Measurements from ENCODE around the gene CLTA. TPM values are rescaled to one million over a fixed set of nuclear protein-coding genes. Genes with fewer than 3 reads are reported as not detected.
"Not testable (repeated sequence)": the region's sequence is repeated elsewhere in the genome, so short reads cannot be mapped to it uniquely, and the experiment has no call there.

Gene CLTA
- total RNA-seq, 1 experiment from 2014 or later: 195 TPM

GRCh38 chr9:36248061-36248460, 57.3 kb downstream of the CLTA start:
- H3K27ac ChIP-seq (ENCODE audit: insufficient read length, low read depth, low read length); H4K20me1 ChIP-seq (ENCODE audit: control insufficient read depth, insufficient read depth, insufficient read length); H3K27me3 Mint-ChIP-seq (ENCODE audit: low read depth); DNase-seq; H3K79me1 ChIP-seq (ENCODE audit: insufficient read depth, low read depth, low read length, poor library complexity, severe bottlenecking); H3K14ac ChIP-seq (ENCODE audit: insufficient read depth, low read length); H2BK20ac ChIP-seq (ENCODE audit: low read depth, low read length, poor library complexity, severe bottlenecking); H3K23ac ChIP-seq (ENCODE audit: insufficient read length, low read depth, low read length); H3K9me3 Mint-ChIP-seq; H3K23me2 ChIP-seq (ENCODE audit: insufficient read length, low read depth, low read length, poor library complexity, severe bottlenecking); H3K27me3 ChIP-seq (ENCODE audit: insufficient read depth, low read length); H3K4me1 ChIP-seq (ENCODE audit: insufficient read depth, low read length); H3K4me2 ChIP-seq (ENCODE audit: insufficient read depth, insufficient read length, low read length); H3K4me1 Mint-ChIP-seq; H2BK120ac ChIP-seq (ENCODE audit: low read depth, low read length, poor library complexity, severe bottlenecking); H3K27ac Mint-ChIP-seq; H3K56ac ChIP-seq (ENCODE audit: insufficient read length, low read depth, low read length); H4K8ac ChIP-seq (replicated peaks; ENCODE audit: insufficient read length, low read depth, low read length); H3T11ph ChIP-seq (ENCODE audit: low read length); H3K9ac ChIP-seq (ENCODE audit: extremely low read depth, insufficient read length, low read length); H2BK12ac ChIP-seq (ENCODE audit: insufficient read length, low read depth, low read length); H3K9me3 ChIP-seq (ENCODE audit: control insufficient read depth, low read depth, low read length); H2AK5ac ChIP-seq (ENCODE audit: insufficient read length, low read length); H2AFZ ChIP-seq (ENCODE audit: low read length); H4K91ac ChIP-seq (ENCODE audit: insufficient read length, low read depth, low read length); H3K18ac ChIP-seq (ENCODE audit: insufficient read length, low read depth, low read length); H4K5ac ChIP-seq (ENCODE audit: insufficient read length, low read depth, low read length); H2BK15ac ChIP-seq (ENCODE audit: low read depth, low read length); H3K4me3 Mint-ChIP-seq; H3K79me2 ChIP-seq (ENCODE audit: insufficient read depth, low read length); H3K4ac ChIP-seq (ENCODE audit: low read depth, low read length); H2BK5ac ChIP-seq (ENCODE audit: insufficient read length, low read length): not testable (repeated sequence)
- WGBS (ENCODE audit: extremely low coverage, insufficient read length, low lambda C conversion rate): no CpG with 5 or more reads among the region's 8 CpGs
- H3K36me3 Mint-ChIP-seq (ENCODE audit: insufficient read depth in 1 of 3, low read depth in 3 of 3): peaks cover 9 to 23% (median 16%) of the 10 kb centered on the region in 3 experiments; a peak in 6 of 7 replicates
- peak; percentile 39; the same call in 2 of the 3 replicates for TF ChIP-seq CTCF (conservative IDR thresholded peaks at IDR 0.05)

All from H9 (cell line).